Measurements from ENCODE around the gene MINK1.
"Not testable (repeated sequence)": the region's sequence is repeated elsewhere in the genome, so short reads cannot be mapped to it uniquely, and the experiment has no call there.

The MINK1 gene

GRCh38 chr17:4812690-4813089, 20.4 kb upstream of the MINK1 start:
- no peak for DNase-seq

GRCh38 chr17:4815043-4815675, 18.0 kb upstream of the MINK1 start:
- no peak for DNase-seq

GRCh38 chr17:4816826-4817225, 16.3 kb upstream of the MINK1 start:
- no peak for DNase-seq

GRCh38 chr17:4818276-4818675, 14.9 kb upstream of the MINK1 start:
- no peak for DNase-seq

- DNase-seq: no peak
Measured at GRCh38 chr17:4822835-4823234, 10.3 kb upstream of the MINK1 start.

GRCh38 chr17:4823373-4824089, 9.6 kb upstream of the MINK1 start:
- DNase-seq: no peak

- DNase-seq: no peak
Measured at GRCh38 chr17:4827399-4827798, 5.7 kb upstream of the MINK1 start.

- DNase-seq: not testable (repeated sequence)
Measured at GRCh38 chr17:4832829-4833177, 337 bp upstream of the MINK1 start.

GRCh38 chr17:4833941-4834680, 971 bp downstream of the MINK1 start:
- no peak for DNase-seq

GRCh38 chr17:4834681-4835020, 1.5 kb downstream of the MINK1 start:
- no peak for DNase-seq

- DNase-seq: no peak
Measured at GRCh38 chr17:4836221-4836620, 3.1 kb downstream of the MINK1 start.

- no peak for DNase-seq
Measured at GRCh38 chr17:4837471-4838308, 4.5 kb downstream of the MINK1 start.

GRCh38 chr17:4838309-4838785, 5.2 kb downstream of the MINK1 start:
- DNase-seq: no peak

GRCh38 chr17:4839221-4839620, 6.1 kb downstream of the MINK1 start:
- no peak for DNase-seq

GRCh38 chr17:4839965-4840892, 7.1 kb downstream of the MINK1 start:
- no peak for DNase-seq

GRCh38 chr17:4840893-4841242, 7.7 kb downstream of the MINK1 start:
- DNase-seq: no peak

GRCh38 chr17:4842376-4842775, 9.2 kb downstream of the MINK1 start:
- DNase-seq: no peak

- DNase-seq: no peak
Measured at GRCh38 chr17:4843321-4844000, 10.3 kb downstream of the MINK1 start.

GRCh38 chr17:4845118-4845517, 12.0 kb downstream of the MINK1 start:
- DNase-seq: no peak

GRCh38 chr17:4846635-4847390, 13.7 kb downstream of the MINK1 start:
- no peak for DNase-seq
